Uterus (tissue), 2 donors: Measurements from ENCODE around the gene EYA4.

Experiments used
- CTCF ChIP-seq, 4 experiments: fragments of 200-600 bp in 2 of 4; fragments of 450-650 bp in 2 of 4; sonication (generic) in 2 of 4; IDR thresholded peaks; one replicate each; pipeline ENCODE4 v1.5.1; 2016 to 2019; ENCODE audit warnings: antibody characterized with exemption in 4 of 4, mild to moderate bottlenecking in 2 of 4, moderate library complexity in 1 of 4
- POLR2A ChIP-seq, 2 donors: fragments of 450-650 bp; IDR thresholded peaks; one replicate each; pipeline ENCODE4 v1.6.1; 2016; ENCODE audit warnings: antibody characterized with exemption in 2 of 2, mild to moderate bottlenecking in 1 of 2, moderate library complexity in 1 of 2

DNA sequence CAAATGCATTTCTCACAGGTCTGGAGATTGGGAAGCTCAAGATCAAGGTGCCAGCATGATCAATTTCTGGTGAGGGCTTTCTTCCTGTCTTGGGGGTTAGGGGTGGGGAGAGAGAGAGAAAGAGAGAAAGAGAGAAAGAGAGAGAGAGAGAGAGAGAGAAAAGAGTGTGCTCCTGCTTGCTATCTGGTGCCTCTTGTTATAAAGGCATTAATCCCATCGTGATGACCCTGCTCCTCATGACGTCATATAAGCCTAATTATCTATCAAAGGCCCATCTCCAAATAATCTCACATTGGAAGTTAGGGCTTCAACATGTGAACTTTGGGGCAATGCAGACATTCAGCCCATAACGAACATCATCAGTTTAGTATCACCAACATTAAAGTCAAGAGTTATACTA is 114.8 kb downstream of the EYA4 start:
- TF ChIP-seq POLR2A (IDR thresholded peaks at IDR 0.05) (no peak), CTCF (IDR thresholded peaks at IDR 0.05) (no peak)
